HL-60/S4 treated with retinoic acid at 250 ng/mL for 4 days and 3 days (cell line): ENCODE measurements around the gene GNA15.

Source experiments
- in situ Hi-C: fragments of 300-500 bp; cut with MboI; formaldehyde crosslinking; loops from 2 replicates; pipeline ENCODE4 v1.7.0; 2022; ENCODE audit warnings: low sequenced_read_pairs

GNA15 gene

DNA sequence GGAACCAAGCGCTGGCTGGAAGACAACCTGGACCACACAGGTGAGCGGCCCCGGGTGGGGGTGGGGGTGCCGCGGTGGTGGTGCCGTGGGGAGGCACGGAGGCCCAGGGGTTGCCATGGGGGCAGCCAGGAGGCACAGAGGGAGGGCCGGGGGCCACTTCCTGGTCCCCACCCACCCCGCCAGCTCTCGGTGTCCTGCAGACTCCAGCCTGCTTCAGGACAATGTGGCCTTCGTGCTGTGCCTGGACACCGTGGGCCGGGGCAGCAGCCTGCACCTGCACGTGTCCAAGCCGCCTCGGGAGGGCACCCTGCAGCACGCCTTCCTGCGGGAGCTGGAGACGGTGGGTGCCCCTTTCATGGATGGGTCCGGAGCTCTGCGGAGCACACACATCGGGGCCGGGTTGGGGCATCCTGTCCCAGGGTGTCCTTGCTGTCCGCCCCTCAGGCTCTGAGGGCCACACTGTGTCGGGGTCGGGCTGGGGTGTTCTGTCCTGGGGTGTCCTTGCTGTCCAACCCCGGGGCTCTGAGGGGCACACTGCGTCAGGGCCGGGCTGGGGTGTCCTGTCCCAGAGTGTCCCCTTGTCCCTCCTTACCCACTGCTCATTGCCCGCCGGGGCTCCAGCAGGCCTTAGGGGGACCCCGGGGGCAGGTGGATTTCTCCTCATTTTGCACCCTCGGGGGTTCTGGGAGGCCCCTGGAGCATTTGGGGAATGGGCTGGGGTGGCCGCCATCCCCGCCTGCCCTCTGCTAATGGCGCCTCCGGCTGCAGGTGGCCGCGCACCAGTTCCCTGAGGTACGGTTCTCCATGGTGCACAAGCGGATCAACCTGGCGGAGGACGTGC lies 68.2 kb downstream of the GNA15 start:
- in situ Hi-C loops: no loop called here

DNA sequence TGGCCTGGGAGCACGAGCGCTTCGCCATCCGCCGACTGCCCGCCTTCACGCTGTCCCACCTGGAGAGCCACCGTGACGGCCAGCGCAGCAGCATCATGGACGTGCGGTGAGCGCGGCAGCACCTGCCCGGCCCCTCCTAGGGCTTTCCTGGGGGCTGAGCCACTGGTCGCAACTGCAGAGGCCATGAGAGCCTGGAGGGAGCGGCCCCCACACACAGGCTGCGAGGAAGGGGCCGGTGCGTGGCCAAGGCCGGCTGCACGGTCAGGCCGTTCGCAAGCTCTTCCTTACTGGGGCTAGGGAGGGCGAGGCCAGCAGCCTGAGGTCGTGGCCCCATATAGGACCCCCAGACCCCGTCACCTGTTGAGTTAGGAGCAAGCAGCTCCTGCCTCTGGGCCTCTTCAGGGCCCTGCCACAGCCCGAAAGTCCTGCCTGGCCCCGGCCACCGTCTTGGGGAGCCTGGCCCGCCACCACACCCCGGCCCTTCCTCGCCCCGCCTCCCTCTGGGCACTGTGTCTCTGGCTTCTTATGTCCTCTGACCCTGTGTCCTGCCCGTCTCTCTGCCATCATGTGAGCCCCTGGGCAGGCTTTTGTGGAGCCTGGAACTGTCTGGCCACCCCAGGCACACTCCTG lies 68.9 kb downstream of the GNA15 start:
- in situ Hi-C loops: no loop called here

DNA sequence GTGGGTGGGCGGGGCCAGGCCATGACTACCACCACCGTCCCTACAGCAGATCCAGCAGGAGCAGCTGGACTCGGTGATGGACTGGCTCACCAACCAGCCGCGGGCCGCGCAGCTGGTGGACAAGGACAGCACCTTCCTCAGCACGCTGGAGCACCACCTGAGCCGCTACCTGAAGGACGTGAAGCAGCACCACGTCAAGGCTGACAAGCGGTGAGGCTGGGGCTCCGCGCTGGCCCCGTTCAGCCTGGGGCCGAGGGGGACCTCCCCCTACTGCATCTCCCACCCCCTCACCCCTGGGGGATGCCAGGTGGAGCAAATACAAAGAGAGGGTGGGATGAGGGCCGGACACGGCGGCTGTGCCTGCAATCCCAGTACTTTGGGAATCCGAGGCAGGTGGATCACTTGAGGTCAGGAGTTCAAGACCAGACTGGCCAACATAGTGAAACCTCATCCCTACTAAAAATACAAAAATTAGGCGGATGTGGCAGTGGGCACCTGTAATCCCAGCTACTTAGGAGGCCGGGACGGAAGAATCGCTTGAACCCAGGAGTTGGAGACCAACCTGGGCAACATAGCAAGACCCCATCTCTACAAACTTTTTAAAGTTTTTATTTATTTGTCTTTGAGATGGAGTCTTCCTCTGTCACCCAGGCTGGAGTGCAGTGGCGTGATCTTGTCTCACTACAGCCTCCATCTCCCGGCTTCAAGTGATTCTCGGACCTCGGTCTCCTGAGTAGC lies 70.6 kb downstream of the GNA15 start:
- in situ Hi-C loops: no loop called here

DNA sequence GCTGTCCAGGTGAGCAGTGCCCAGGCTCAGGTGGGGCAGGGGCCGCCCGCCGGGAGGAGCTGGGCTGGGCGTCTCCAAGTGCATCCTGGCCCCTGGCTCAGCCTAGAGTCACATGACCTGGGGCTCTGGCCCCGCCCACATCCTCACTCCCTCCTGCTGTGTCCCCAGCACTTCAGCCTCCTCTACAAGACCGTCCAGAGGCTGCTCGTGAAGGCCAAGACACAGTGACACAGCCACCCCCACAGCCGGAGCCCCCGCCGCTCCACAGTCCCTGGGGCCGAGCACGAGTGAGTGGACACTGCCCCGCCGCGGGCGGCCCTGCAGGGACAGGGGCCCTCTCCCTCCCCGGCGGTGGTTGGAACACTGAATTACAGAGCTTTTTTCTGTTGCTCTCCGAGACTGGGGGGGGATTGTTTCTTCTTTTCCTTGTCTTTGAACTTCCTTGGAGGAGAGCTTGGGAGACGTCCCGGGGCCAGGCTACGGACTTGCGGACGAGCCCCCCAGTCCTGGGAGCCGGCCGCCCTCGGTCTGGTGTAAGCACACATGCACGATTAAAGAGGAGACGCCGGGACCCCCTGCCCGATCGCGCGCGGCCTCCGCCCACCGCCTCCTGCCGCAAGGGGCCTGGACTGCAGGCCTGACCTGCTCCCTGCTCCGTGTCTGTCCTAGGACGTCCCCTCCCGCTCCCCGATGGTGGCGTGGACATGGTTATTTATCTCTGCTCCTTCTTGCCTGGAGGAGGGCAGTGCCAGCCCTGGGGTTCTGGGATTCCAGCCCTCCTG lies 71.8 kb downstream of the GNA15 start:
- in situ Hi-C loops: no loop called here

DNA sequence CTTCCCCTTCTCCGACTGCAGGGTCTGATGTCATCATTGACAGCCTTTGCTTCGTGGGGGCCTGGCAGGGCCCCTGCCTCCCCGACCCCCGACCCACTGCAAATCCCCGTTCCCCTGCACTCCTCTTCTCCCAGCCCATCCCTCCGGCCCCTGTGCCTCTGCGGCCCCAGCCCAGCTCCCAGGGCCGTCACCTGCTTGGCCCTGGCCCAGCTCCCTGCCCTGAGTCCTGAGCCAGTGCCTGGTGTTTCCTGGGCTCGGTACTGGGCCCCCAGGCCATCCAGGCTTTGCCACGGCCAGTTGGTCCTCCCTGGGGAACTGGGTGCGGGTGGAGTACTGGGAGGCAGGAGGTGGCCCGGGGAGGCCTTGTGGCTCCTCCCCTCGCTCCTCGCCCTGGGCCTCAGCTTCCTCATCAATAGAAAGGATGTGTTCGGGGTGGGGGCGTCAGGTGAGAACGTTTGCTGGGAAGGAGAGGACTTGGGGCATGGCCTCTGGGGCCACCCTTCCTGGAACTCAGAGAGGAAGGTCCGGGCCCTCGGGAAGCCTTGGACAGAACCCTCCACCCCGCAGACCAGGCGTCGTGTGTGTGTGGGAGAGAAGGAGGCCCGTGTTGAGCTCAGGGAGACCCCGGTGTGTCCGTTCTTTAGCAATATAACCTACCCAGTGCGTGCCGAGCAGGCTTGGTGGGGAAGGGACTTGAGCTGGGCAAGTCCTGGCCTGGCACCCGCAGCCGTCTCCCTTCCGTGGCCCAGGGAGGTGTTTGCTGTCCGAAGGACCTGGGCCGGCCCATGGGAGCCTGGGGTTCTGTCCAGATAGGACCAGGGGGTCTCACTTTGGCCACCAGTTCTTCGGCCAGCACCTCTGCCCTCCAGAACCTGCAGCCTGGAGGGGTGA lies 72.7 kb downstream of the GNA15 start:
- in situ Hi-C loops: no loop called here

DNA sequence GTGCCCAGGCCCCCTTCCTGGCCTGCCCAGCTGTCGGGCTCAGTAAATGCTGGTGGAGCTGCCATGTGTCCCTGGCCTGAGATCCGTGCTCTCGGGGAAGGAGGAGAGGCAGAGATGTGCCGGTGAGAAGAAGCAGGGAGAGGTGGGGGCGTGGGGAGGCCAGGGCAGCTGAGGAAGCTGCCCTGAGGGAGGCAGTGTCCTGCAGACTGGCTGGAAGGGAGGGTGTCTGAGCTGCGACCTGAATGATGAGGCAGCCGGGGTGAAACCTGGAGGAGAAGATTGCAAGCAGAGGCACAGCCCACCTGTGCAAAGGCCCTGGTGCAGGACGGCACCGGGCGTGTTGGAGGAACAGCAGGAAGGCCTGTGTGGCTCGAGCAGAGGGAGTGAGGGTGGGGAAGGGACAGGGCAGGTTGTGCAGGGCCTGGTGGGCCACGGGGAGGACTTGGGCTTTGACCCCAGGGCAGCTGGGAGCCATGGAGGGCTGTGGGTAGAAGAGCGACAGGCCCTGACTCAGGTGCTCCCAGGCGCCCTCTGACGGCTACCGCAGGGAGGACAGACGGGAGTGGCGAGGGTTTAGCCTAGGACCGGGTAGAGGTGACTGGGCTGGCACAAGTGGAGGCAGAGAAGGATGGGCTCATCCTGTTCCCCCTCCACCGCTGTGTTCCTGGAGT lies 74.6 kb downstream of the GNA15 start:
- in situ Hi-C loops: no loop called here

DNA sequence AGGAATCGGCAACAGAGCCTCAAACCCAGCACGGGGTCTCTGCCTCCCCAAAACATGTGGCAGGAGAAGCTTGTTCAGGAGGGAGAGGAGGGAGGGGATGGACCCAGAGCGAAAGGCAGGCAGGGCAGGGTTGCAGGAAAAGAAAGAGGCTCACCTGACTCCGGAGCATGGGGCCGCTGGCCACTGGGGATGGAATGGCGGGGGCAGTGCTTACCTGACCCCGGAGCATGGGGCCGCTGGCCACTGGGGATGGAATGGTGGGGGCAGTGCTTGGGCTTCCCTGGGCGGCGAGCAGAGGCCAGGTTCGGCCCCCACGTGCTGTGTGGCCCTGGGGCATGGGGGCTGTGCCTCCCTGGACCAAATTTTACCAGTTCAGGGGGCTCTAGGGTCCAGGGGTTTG lies 75.4 kb downstream of the GNA15 start:
- in situ Hi-C loops: no loop called here

DNA sequence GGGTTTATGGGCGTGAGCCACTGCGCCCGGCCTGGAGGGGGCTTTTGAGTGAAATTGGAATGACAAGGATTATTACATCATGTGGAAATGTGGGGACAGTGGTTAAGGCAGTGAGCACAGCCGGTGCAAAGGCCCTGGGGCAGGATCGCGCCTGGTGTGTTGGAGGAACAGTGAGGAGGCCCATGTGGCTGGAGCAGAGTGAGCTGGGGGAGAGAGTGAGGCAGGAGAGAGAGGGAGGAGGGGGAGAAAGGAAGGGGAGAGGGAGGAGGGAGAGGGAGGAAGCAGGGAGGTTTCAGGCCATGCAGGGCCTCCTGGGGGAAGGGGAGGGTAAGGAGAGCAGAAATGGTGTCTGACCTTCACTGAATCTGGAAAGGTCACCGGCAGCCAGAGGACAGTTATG lies 77.3 kb downstream of the GNA15 start:
- in situ Hi-C loops: no loop called here
